GM20000 (cell line): ENCODE results near the gene PTPRN2.

Experiments
- DNase-seq: peaks from one replicate; pipeline ENCODE4 v3.0.0; 2012; ENCODE audit warnings: low spot score
- CTCF ChIP-seq: IDR thresholded peaks from 2 replicates; pipeline ENCODE4 v1.5.1; 2012; ENCODE audit warnings: mild to moderate bottlenecking, control low read depth; ENCODE audit errors: extremely low read depth, missing control alignments

Gene PTPRN2

GRCh38 chr7:158117341-158118222 lies 470.0 kb downstream of the PTPRN2 start:
- DNase-seq = no peak
- TF ChIP-seq CTCF = no peak

- TF ChIP-seq CTCF = no peak
- DNase-seq = no peak
Measured at GRCh38 chr7:158116235-158116634, 471.4 kb downstream of the PTPRN2 start.

- TF ChIP-seq CTCF = no peak
- no peak for DNase-seq
Measured at GRCh38 chr7:158114056-158114850, 473.4 kb downstream of the PTPRN2 start.

GRCh38 chr7:158113321-158114025 lies 474.1 kb downstream of the PTPRN2 start:
- no peak for TF ChIP-seq CTCF
- DNase-seq = no peak

GRCh38 chr7:158112571-158113320 lies 474.9 kb downstream of the PTPRN2 start:
- DNase-seq = no peak

More at GRCh38 chr7:158112571-158113320, 474.9 kb downstream of the PTPRN2 start:
- TF ChIP-seq CTCF = no peak
